Skeletal muscle satellite cell (primary cell): Measurements from ENCODE around the gene PPP2R5C.

ENCODE experiments used
- H3K27me3 ChIP-seq: 2 replicates; pipeline ENCODE4 v1.7.0; 2013; ENCODE audit warnings: low read length; ENCODE audit not compliant: control insufficient read depth, insufficient read depth
- H3K36me3 ChIP-seq: 2 replicates; pipeline ENCODE4 v1.7.0; 2013; ENCODE audit warnings: mild to moderate bottlenecking, control low read depth, low read length; ENCODE audit not compliant: insufficient read depth
- H3K4me1 ChIP-seq: 2 replicates; pipeline ENCODE4 v1.7.0; 2013; ENCODE audit warnings: low read length; ENCODE audit not compliant: control insufficient read depth, insufficient read depth
- H3K4me2 ChIP-seq: 2 replicates; pipeline ENCODE4 v1.7.0; 2013; ENCODE audit warnings: mild to moderate bottlenecking, low read length
- H3K4me3 ChIP-seq: 2 replicates; pipeline ENCODE4 v1.7.0; 2013; ENCODE audit warnings: low read length
- H3K9ac ChIP-seq: 2 replicates; pipeline ENCODE4 v1.7.0; 2013; ENCODE audit warnings: mild to moderate bottlenecking, low read depth, low read length, moderate library complexity
- H3K9me3 ChIP-seq: replicated peaks from 2 replicates; pipeline ENCODE4 v1.7.0; 2013; ENCODE audit warnings: mild to moderate bottlenecking, control low read depth, low read length

Gene PPP2R5C

GRCh38 chr14:101878822-101879528, 117.5 kb downstream of the PPP2R5C start:
- no peak overlapping the region for H3K4me3 ChIP-seq
- H3K4me2 ChIP-seq, result no peak overlapping the region
- no peaks in the 10 kb centered on the region for H3K27me3 ChIP-seq
- H3K36me3 ChIP-seq, result peaks cover 7% of the 10 kb centered on the region
- H3K9me3 ChIP-seq, result no peaks in the 10 kb centered on the region
- no peak overlapping the region for H3K9ac ChIP-seq
- H3K4me1 ChIP-seq, result peaks cover 29% of the 10 kb centered on the region

GRCh38 chr14:101879529-101880336, 118.2 kb downstream of the PPP2R5C start:
- H3K27me3 ChIP-seq, result no peaks in the 10 kb centered on the region
- no peak overlapping the region for H3K9ac ChIP-seq
- H3K9me3 ChIP-seq, result no peaks in the 10 kb centered on the region
- peaks cover 11% of the 10 kb centered on the region for H3K36me3 ChIP-seq
- H3K4me3 ChIP-seq, result no peak overlapping the region
- H3K4me1 ChIP-seq, result peaks cover 29% of the 10 kb centered on the region
- H3K4me2 ChIP-seq, result no peak overlapping the region

GRCh38 chr14:101881426-101881825, 119.9 kb downstream of the PPP2R5C start:
- Histone ChIP-seq H3K4me1 (peaks cover 24% of the 10 kb centered on the region), H3K27me3 (no peaks in the 10 kb centered on the region), H3K9ac (no peak overlapping the region), H3K36me3 (peaks cover 22% of the 10 kb centered on the region), H3K4me3 (no peak overlapping the region), H3K9me3 (no peaks in the 10 kb centered on the region), H3K4me2 (no peak overlapping the region)

GRCh38 chr14:101882141-101882935, 120.8 kb downstream of the PPP2R5C start:
- no peaks in the 10 kb centered on the region for H3K9me3 ChIP-seq
- H3K4me1 ChIP-seq, result peaks cover 18% of the 10 kb centered on the region
- no peak overlapping the region for H3K9ac ChIP-seq
- H3K27me3 ChIP-seq, result no peaks in the 10 kb centered on the region
- no peak overlapping the region for H3K4me2 ChIP-seq
- H3K36me3 ChIP-seq, result peaks cover 25% of the 10 kb centered on the region
- no peak overlapping the region for H3K4me3 ChIP-seq

- no peak overlapping the region for H3K4me3 ChIP-seq
- no peaks in the 10 kb centered on the region for H3K9me3 ChIP-seq
- H3K4me1 ChIP-seq, result peaks cover under 1% of the 10 kb centered on the region
- H3K9ac ChIP-seq, result no peak overlapping the region
- no peaks in the 10 kb centered on the region for H3K27me3 ChIP-seq
- H3K4me2 ChIP-seq, result no peak overlapping the region
- peaks cover 37% of the 10 kb centered on the region for H3K36me3 ChIP-seq
Measured at GRCh38 chr14:101884089-101884933, 122.8 kb downstream of the PPP2R5C start.

GRCh38 chr14:101884934-101885576, 123.5 kb downstream of the PPP2R5C start:
- Histone ChIP-seq H3K9me3 (no peaks in the 10 kb centered on the region), H3K27me3 (no peaks in the 10 kb centered on the region), H3K4me3 (no peak overlapping the region), H3K9ac (no peak overlapping the region), H3K4me2 (no peak overlapping the region), H3K36me3 (peaks cover 40% of the 10 kb centered on the region), H3K4me1 (no peaks in the 10 kb centered on the region)

GRCh38 chr14:101887219-101887618, 125.7 kb downstream of the PPP2R5C start:
- H3K4me3 ChIP-seq, result no peak overlapping the region
- peaks cover 49% of the 10 kb centered on the region for H3K36me3 ChIP-seq
- no peak overlapping the region for H3K9ac ChIP-seq
- no peaks in the 10 kb centered on the region for H3K4me1 ChIP-seq
- H3K4me2 ChIP-seq, result no peak overlapping the region
- no peaks in the 10 kb centered on the region for H3K27me3 ChIP-seq
- no peaks in the 10 kb centered on the region for H3K9me3 ChIP-seq

GRCh38 chr14:101888182-101888581, 126.7 kb downstream of the PPP2R5C start:
- Histone ChIP-seq H3K36me3 (peaks cover 53% of the 10 kb centered on the region), H3K9ac (no peak overlapping the region), H3K27me3 (no peaks in the 10 kb centered on the region), H3K4me2 (no peak overlapping the region), H3K9me3 (no peaks in the 10 kb centered on the region), H3K4me1 (no peaks in the 10 kb centered on the region), H3K4me3 (no peak overlapping the region)

GRCh38 chr14:101889366-101889765, 127.9 kb downstream of the PPP2R5C start:
- H3K36me3 ChIP-seq, result peaks cover 51% of the 10 kb centered on the region
- no peaks in the 10 kb centered on the region for H3K4me1 ChIP-seq
- H3K4me2 ChIP-seq, result no peak overlapping the region
- H3K27me3 ChIP-seq, result no peaks in the 10 kb centered on the region
- no peak overlapping the region for H3K9ac ChIP-seq
- no peak overlapping the region for H3K4me3 ChIP-seq
- H3K9me3 ChIP-seq, result no peaks in the 10 kb centered on the region

GRCh38 chr14:101889898-101890297, 128.4 kb downstream of the PPP2R5C start:
- no peak overlapping the region for H3K9ac ChIP-seq
- no peaks in the 10 kb centered on the region for H3K9me3 ChIP-seq
- no peak overlapping the region for H3K4me3 ChIP-seq
- H3K27me3 ChIP-seq, result no peaks in the 10 kb centered on the region
- no peak overlapping the region for H3K4me2 ChIP-seq
- no peaks in the 10 kb centered on the region for H3K4me1 ChIP-seq
- H3K36me3 ChIP-seq, result peaks cover 51% of the 10 kb centered on the region
